Measurements from ENCODE around the gene RNU1-3.
"Not testable (repeated sequence)": the region's sequence is repeated elsewhere in the genome, so short reads cannot be mapped to it uniquely, and the experiment has no call there.

RNU1-3 gene

GRCh38 chr1:16666502-16667413 is at the start of gene RNU1-3:
Gene RNU1-3, minus strand, starts transcription at chr1:16666948.
- H3K27ac ChIP-seq (ENCODE audit: poor library complexity, severe bottlenecking); H3K36me3 ChIP-seq (ENCODE audit: low read depth); H3K9me3 ChIP-seq (ENCODE audit: severe bottlenecking); H3K4me1 ChIP-seq (ENCODE audit: insufficient read depth, poor library complexity, severe bottlenecking); DNase-seq (ENCODE audit: low spot score); H3K4me3 ChIP-seq (ENCODE audit: severe bottlenecking); H3K27me3 ChIP-seq (ENCODE audit: insufficient read depth, poor library complexity, severe bottlenecking): not testable (repeated sequence)
- peak; percentile 99 for ATAC-seq (ENCODE audit: low read depth)

GRCh38 chr1:16713480-16713879 is 46.7 kb upstream of the RNU1-3 start:
- ATAC-seq (ENCODE audit: low read depth); H3K36me3 ChIP-seq (ENCODE audit: low read depth): not testable (repeated sequence)

GRCh38 chr1:16712984-16713383 is 46.2 kb upstream of the RNU1-3 start:
- H3K27ac ChIP-seq (ENCODE audit: poor library complexity, severe bottlenecking); H3K27me3 ChIP-seq (ENCODE audit: insufficient read depth, poor library complexity, severe bottlenecking); H3K4me1 ChIP-seq (ENCODE audit: insufficient read depth, poor library complexity, severe bottlenecking); DNase-seq (ENCODE audit: low spot score); ATAC-seq (ENCODE audit: low read depth); H3K9me3 ChIP-seq (ENCODE audit: severe bottlenecking); H3K36me3 ChIP-seq (ENCODE audit: low read depth); H3K4me3 ChIP-seq (ENCODE audit: severe bottlenecking): not testable (repeated sequence)

More at GRCh38 chr1:16713480-16713879, 46.7 kb upstream of the RNU1-3 start:
- not testable (repeated sequence) for H3K4me3 ChIP-seq (ENCODE audit: severe bottlenecking); H3K4me1 ChIP-seq (ENCODE audit: insufficient read depth, poor library complexity, severe bottlenecking); H3K9me3 ChIP-seq (ENCODE audit: severe bottlenecking); H3K27me3 ChIP-seq (ENCODE audit: insufficient read depth, poor library complexity, severe bottlenecking); DNase-seq (ENCODE audit: low spot score); H3K27ac ChIP-seq (ENCODE audit: poor library complexity, severe bottlenecking)

GRCh38 chr1:16712582-16712981 is 45.8 kb upstream of the RNU1-3 start:
- H3K9me3 ChIP-seq (ENCODE audit: severe bottlenecking); ATAC-seq (ENCODE audit: low read depth); H3K27me3 ChIP-seq (ENCODE audit: insufficient read depth, poor library complexity, severe bottlenecking); H3K4me1 ChIP-seq (ENCODE audit: insufficient read depth, poor library complexity, severe bottlenecking); H3K27ac ChIP-seq (ENCODE audit: poor library complexity, severe bottlenecking); H3K36me3 ChIP-seq (ENCODE audit: low read depth); DNase-seq (ENCODE audit: low spot score); H3K4me3 ChIP-seq (ENCODE audit: severe bottlenecking): not testable (repeated sequence)

- H3K27me3 ChIP-seq (ENCODE audit: insufficient read depth, poor library complexity, severe bottlenecking); H3K4me1 ChIP-seq (ENCODE audit: insufficient read depth, poor library complexity, severe bottlenecking); H3K36me3 ChIP-seq (ENCODE audit: low read depth); H3K4me3 ChIP-seq (ENCODE audit: severe bottlenecking); H3K27ac ChIP-seq (ENCODE audit: poor library complexity, severe bottlenecking); H3K9me3 ChIP-seq (ENCODE audit: severe bottlenecking); ATAC-seq (ENCODE audit: low read depth); DNase-seq (ENCODE audit: low spot score): not testable (repeated sequence)
These were observed 45.4 kb upstream of the RNU1-3 start for GRCh38 chr1:16712131-16712530.

- H3K27ac ChIP-seq (ENCODE audit: poor library complexity, severe bottlenecking); DNase-seq (ENCODE audit: low spot score); H3K27me3 ChIP-seq (ENCODE audit: insufficient read depth, poor library complexity, severe bottlenecking); H3K36me3 ChIP-seq (ENCODE audit: low read depth); H3K4me3 ChIP-seq (ENCODE audit: severe bottlenecking); H3K9me3 ChIP-seq (ENCODE audit: severe bottlenecking); H3K4me1 ChIP-seq (ENCODE audit: insufficient read depth, poor library complexity, severe bottlenecking); ATAC-seq (ENCODE audit: low read depth): not testable (repeated sequence)
These were observed 43.9 kb upstream of the RNU1-3 start for GRCh38 chr1:16710618-16711017.

- DNase-seq (ENCODE audit: low spot score); H3K36me3 ChIP-seq (ENCODE audit: low read depth); H3K4me1 ChIP-seq (ENCODE audit: insufficient read depth, poor library complexity, severe bottlenecking); H3K4me3 ChIP-seq (ENCODE audit: severe bottlenecking); H3K27me3 ChIP-seq (ENCODE audit: insufficient read depth, poor library complexity, severe bottlenecking); H3K27ac ChIP-seq (ENCODE audit: poor library complexity, severe bottlenecking); H3K9me3 ChIP-seq (ENCODE audit: severe bottlenecking): not testable (repeated sequence)
- ATAC-seq (ENCODE audit: low read depth), result peak; percentile 61
These were observed 42.9 kb upstream of the RNU1-3 start for GRCh38 chr1:16709659-16710087.

GRCh38 chr1:16708704-16709103 is 42.0 kb upstream of the RNU1-3 start:
- H3K27ac ChIP-seq (ENCODE audit: poor library complexity, severe bottlenecking); DNase-seq (ENCODE audit: low spot score); H3K36me3 ChIP-seq (ENCODE audit: low read depth); ATAC-seq (ENCODE audit: low read depth); H3K4me1 ChIP-seq (ENCODE audit: insufficient read depth, poor library complexity, severe bottlenecking); H3K4me3 ChIP-seq (ENCODE audit: severe bottlenecking); H3K9me3 ChIP-seq (ENCODE audit: severe bottlenecking); H3K27me3 ChIP-seq (ENCODE audit: insufficient read depth, poor library complexity, severe bottlenecking): not testable (repeated sequence)

GRCh38 chr1:16707130-16708093 is 40.7 kb upstream of the RNU1-3 start:
- H3K4me1 ChIP-seq (ENCODE audit: insufficient read depth, poor library complexity, severe bottlenecking); H3K27ac ChIP-seq (ENCODE audit: poor library complexity, severe bottlenecking); DNase-seq (ENCODE audit: low spot score); H3K27me3 ChIP-seq (ENCODE audit: insufficient read depth, poor library complexity, severe bottlenecking); H3K36me3 ChIP-seq (ENCODE audit: low read depth); H3K9me3 ChIP-seq (ENCODE audit: severe bottlenecking): not testable (repeated sequence)
- H3K4me3 ChIP-seq (ENCODE audit: severe bottlenecking), result peak overlapping the region; percentile 35
- peak; percentile 72 for ATAC-seq (ENCODE audit: low read depth)

- H3K4me1 ChIP-seq (ENCODE audit: insufficient read depth, poor library complexity, severe bottlenecking); H3K27me3 ChIP-seq (ENCODE audit: insufficient read depth, poor library complexity, severe bottlenecking); H3K27ac ChIP-seq (ENCODE audit: poor library complexity, severe bottlenecking); H3K36me3 ChIP-seq (ENCODE audit: low read depth); DNase-seq (ENCODE audit: low spot score); ATAC-seq (ENCODE audit: low read depth); H3K9me3 ChIP-seq (ENCODE audit: severe bottlenecking); H3K4me3 ChIP-seq (ENCODE audit: severe bottlenecking): not testable (repeated sequence)
These were observed 39.6 kb upstream of the RNU1-3 start for GRCh38 chr1:16706302-16706701.

- not testable (repeated sequence) for DNase-seq (ENCODE audit: low spot score)
These were observed 37.9 kb upstream of the RNU1-3 start for GRCh38 chr1:16704502-16705100.

More at GRCh38 chr1:16704502-16705100, 37.9 kb upstream of the RNU1-3 start:
- not testable (repeated sequence) for ATAC-seq (ENCODE audit: low read depth); H3K4me3 ChIP-seq (ENCODE audit: severe bottlenecking); H3K36me3 ChIP-seq (ENCODE audit: low read depth); H3K27ac ChIP-seq (ENCODE audit: poor library complexity, severe bottlenecking); H3K4me1 ChIP-seq (ENCODE audit: insufficient read depth, poor library complexity, severe bottlenecking); H3K27me3 ChIP-seq (ENCODE audit: insufficient read depth, poor library complexity, severe bottlenecking); H3K9me3 ChIP-seq (ENCODE audit: severe bottlenecking)

Measured in RWPE2 (cell line).